A549 treated with Hydrocortisone at 1 μM for 4 hours (cell line): ENCODE data around the gene SLA2. TPM values are rescaled to one million over a fixed set of nuclear protein-coding genes. Genes with fewer than 3 reads are reported as not detected.

Source experiments
- total RNA-seq: library from RNA; stranded (reverse); fragments of 200-300 nt; extraction: Qiagen RNA extraction; gene quantifications from 5 replicates; pipeline ENCODE4 v1.2.3, GENCODE V29; 2022

SLA2 gene, protein sequence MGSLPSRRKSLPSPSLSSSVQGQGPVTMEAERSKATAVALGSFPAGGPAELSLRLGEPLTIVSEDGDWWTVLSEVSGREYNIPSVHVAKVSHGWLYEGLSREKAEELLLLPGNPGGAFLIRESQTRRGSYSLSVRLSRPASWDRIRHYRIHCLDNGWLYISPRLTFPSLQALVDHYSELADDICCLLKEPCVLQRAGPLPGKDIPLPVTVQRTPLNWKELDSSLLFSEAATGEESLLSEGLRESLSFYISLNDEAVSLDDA
- 0.02 to 0.20 TPM (median 0.14 TPM) in 3 of 5 replicates, not detected in the others for total RNA-seq

GRCh38 chr20:36645998-36646397 is at the start of gene SLA2:
Gene SLA2, minus strand, starts transcription at chr20:36646196. Its CDS starts 4,861 bp downstream, at chr20:36641335.

DNA sequence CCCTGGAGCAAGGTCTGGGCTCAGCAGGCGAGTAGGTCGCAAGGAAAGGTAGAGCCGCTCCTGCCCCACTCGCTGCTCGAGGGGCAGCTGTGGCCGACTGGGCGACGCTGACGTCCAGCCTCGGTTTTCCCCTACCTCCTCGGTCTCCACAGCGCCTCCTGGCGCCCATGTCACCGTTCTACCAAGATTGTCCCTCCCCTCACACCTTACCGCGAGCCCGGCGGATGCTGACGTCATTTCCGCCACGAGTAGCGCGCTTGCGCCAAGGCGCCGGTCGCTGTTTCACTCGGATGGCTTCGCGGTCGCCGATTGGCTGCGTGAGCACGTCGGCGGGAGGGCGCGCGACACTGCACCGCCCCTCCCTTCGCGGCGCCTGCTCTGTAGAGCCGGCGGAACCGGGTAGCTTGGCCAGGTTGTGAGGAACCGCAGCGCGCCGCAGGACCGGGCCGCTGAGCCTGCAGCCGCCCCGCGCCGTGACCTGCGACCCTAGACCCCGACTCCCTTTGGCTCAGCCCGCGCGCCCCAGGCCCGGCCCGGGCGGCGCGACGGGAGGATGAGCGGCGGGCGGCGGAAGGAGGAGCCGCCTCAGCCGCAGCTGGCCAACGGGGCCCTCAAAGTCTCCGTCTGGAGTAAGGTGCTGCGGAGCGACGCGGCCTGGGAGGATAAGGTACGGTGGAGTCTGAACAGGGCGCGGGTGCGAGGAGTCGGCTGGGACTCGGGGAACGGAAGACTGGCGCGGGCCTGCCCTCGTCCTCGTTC is 40.4 kb downstream of the SLA2 start, which contains the start of gene RAB5IF:
TSS of gene RAB5IF (plus strand) at position 381 of the 759 bp plus-strand sequence. CDS start at position 554, 173 bp downstream.

GRCh38 chr20:36573103-36573797 is 72.7 kb downstream of the SLA2 start, which contains the start of gene TGIF2:
Gene TGIF2, plus strand, starts transcription at chr20:36573597. Its CDS starts 5,178 bp downstream, at chr20:36578775.

Other genes with a start within 250 kb of the SLA2 start
- gene MYL9, start 104.7 kb downstream of the SLA2 start, total RNA-seq = 14.8 to 28.3 TPM (median 18.9 TPM) in 5 replicates
- 2.9 to 4.4 TPM (median 4.0 TPM) in 5 replicates for gene TGIF2, start 72.6 kb downstream of the SLA2 start, total RNA-seq
- 189 to 271 TPM (median 253 TPM) in 5 replicates for gene RAB5IF, start 40.4 kb downstream of the SLA2 start, total RNA-seq
- gene NDRG3, start 99.9 kb upstream of the SLA2 start, total RNA-seq = 19.8 to 23.6 TPM (median 21.1 TPM) in 5 replicates
- 23.4 to 30.0 TPM (median 24.5 TPM) in 5 replicates for gene DSN1, start 127.6 kb upstream of the SLA2 start, total RNA-seq
- not detected in 5 replicates for gene TLDC2, start 229.9 kb upstream of the SLA2 start, total RNA-seq